HEK293 (cell line): ENCODE measurements around the gene KIRREL1.

Experiments used
- BCL11B ChIP-seq: fragments of 450-650 bp; formaldehyde crosslinking; IDR thresholded peaks from 2 replicates; pipeline ENCODE4 v1.5.1; 2016; ENCODE audit warnings: low read depth, missing biosample characterization, missing genetic modification characterization
- CTCF ChIP-seq: fragments of 450-650 bp; formaldehyde crosslinking; IDR thresholded peaks from 2 replicates; pipeline ENCODE4 v1.5.1; 2016; ENCODE audit warnings: missing biosample characterization, missing genetic modification characterization
- GLIS1 ChIP-seq: fragments of 450-650 bp; formaldehyde crosslinking; IDR thresholded peaks from 2 replicates; pipeline ENCODE4 v1.5.1; 2016; ENCODE audit warnings: missing biosample characterization, missing genetic modification characterization
- KLF1 ChIP-seq: fragments of 450-650 bp; formaldehyde crosslinking; IDR thresholded peaks from 2 replicates; pipeline ENCODE4 v1.5.1; 2016; ENCODE audit warnings: missing biosample characterization, missing genetic modification characterization
- KLF8 ChIP-seq: fragments of 450-650 bp; formaldehyde crosslinking; IDR thresholded peaks from 2 replicates; pipeline ENCODE4 v1.5.1; 2016; ENCODE audit warnings: missing biosample characterization, missing genetic modification characterization
- REPIN1 ChIP-seq: fragments of 450-650 bp; formaldehyde crosslinking; IDR thresholded peaks from 2 replicates; pipeline ENCODE4 v1.5.1; 2017; ENCODE audit warnings: missing biosample characterization, missing genetic modification characterization, low read depth
- ZBTB17 ChIP-seq: fragments of 450-650 bp; formaldehyde crosslinking; IDR thresholded peaks from 2 replicates; pipeline ENCODE4 v1.5.1; 2016; ENCODE audit warnings: missing biosample characterization, missing genetic modification characterization
- ZBTB21 ChIP-seq: fragments of 450-650 bp; formaldehyde crosslinking; IDR thresholded peaks from 2 replicates; pipeline ENCODE4 v1.5.1; 2017; ENCODE audit warnings: missing biosample characterization, missing genetic modification characterization
- ZNF174 ChIP-seq: fragments of 450-650 bp; formaldehyde crosslinking; IDR thresholded peaks from 2 replicates; pipeline ENCODE4 v1.5.0; 2017; ENCODE audit warnings: missing biosample characterization, mild to moderate bottlenecking, missing genetic modification characterization
- ZNF19 ChIP-seq: fragments of 450-650 bp; formaldehyde crosslinking; IDR thresholded peaks from 2 replicates; pipeline ENCODE4; 2016; ENCODE audit warnings: missing biosample characterization, missing genetic modification characterization, low read depth
- ZNF23 ChIP-seq: fragments of 450-650 bp; formaldehyde crosslinking; IDR thresholded peaks from 2 replicates; pipeline ENCODE4 v1.5.1; 2016; ENCODE audit warnings: missing biosample characterization, missing genetic modification characterization, borderline replicate concordance
- ZNF248 ChIP-seq: fragments of 450-650 bp; formaldehyde crosslinking; IDR thresholded peaks from 2 replicates; pipeline ENCODE4 v1.5.1; 2017; ENCODE audit warnings: missing biosample characterization, missing genetic modification characterization
- ZNF354C ChIP-seq: fragments of 450-650 bp; formaldehyde crosslinking; IDR thresholded peaks from 2 replicates; pipeline ENCODE4 v1.5.1; 2016; ENCODE audit warnings: missing biosample characterization, missing genetic modification characterization, low read depth, borderline replicate concordance
- ZNF37A ChIP-seq: fragments of 450-650 bp; IDR thresholded peaks from 2 replicates; pipeline ENCODE4 v1.5.1; 2018; ENCODE audit warnings: missing biosample characterization, missing genetic modification characterization
- ZNF423 ChIP-seq: fragments of 450-650 bp; formaldehyde crosslinking; IDR thresholded peaks from 2 replicates; pipeline ENCODE4 v1.5.1; 2016; ENCODE audit warnings: missing biosample characterization, missing genetic modification characterization
- ZNF426 ChIP-seq: fragments of 450-650 bp; formaldehyde crosslinking; IDR thresholded peaks from 2 replicates; pipeline ENCODE4 v1.5.1; 2017; ENCODE audit warnings: missing biosample characterization, missing genetic modification characterization, mild to moderate bottlenecking, inconsistent platforms, moderate library complexity
- ZNF48 ChIP-seq: fragments of 450-650 bp; formaldehyde crosslinking; IDR thresholded peaks from 2 replicates; pipeline ENCODE4 v1.5.1; 2016; ENCODE audit warnings: missing biosample characterization, missing genetic modification characterization
- ZNF514 ChIP-seq: fragments of 450-650 bp; formaldehyde crosslinking; IDR thresholded peaks from 2 replicates; pipeline ENCODE4 v1.5.1; 2016; ENCODE audit warnings: missing biosample characterization, missing genetic modification characterization
- ZNF521 ChIP-seq: fragments of 450-650 bp; formaldehyde crosslinking; IDR thresholded peaks from 2 replicates; pipeline ENCODE4 v1.5.1; 2017; ENCODE audit warnings: missing biosample characterization, mild to moderate bottlenecking, missing genetic modification characterization
- ZNF549 ChIP-seq: fragments of 450-650 bp; IDR thresholded peaks from 2 replicates; pipeline ENCODE4 v1.5.1; 2018; ENCODE audit warnings: missing biosample characterization, missing genetic modification characterization, mild to moderate bottlenecking, inconsistent platforms, moderate library complexity
- ZNF610 ChIP-seq: fragments of 450-650 bp; formaldehyde crosslinking; IDR thresholded peaks from 2 replicates; pipeline ENCODE4 v1.5.1; 2016; ENCODE audit warnings: missing biosample characterization, missing genetic modification characterization, borderline replicate concordance
- ZNF621 ChIP-seq: fragments of 450-650 bp; formaldehyde crosslinking; IDR thresholded peaks from 2 replicates; pipeline ENCODE4 v1.5.1; 2017; ENCODE audit warnings: missing biosample characterization, missing genetic modification characterization
- ZNF654 ChIP-seq: fragments of 450-650 bp; formaldehyde crosslinking; IDR thresholded peaks from 2 replicates; pipeline ENCODE4 v1.5.1; 2016; ENCODE audit warnings: low read depth, missing biosample characterization, missing genetic modification characterization
- ZNF76 ChIP-seq: fragments of 450-650 bp; formaldehyde crosslinking; IDR thresholded peaks from 2 replicates; pipeline ENCODE4; 2016; ENCODE audit warnings: low read depth, missing biosample characterization, missing genetic modification characterization, borderline replicate concordance
- ZNF785 ChIP-seq: fragments of 450-650 bp; formaldehyde crosslinking; IDR thresholded peaks from 2 replicates; pipeline ENCODE4 v1.5.1; 2016; ENCODE audit warnings: missing biosample characterization, missing genetic modification characterization
- ZNF791 ChIP-seq: fragments of 450-650 bp; formaldehyde crosslinking; IDR thresholded peaks from 2 replicates; pipeline ENCODE4 v1.5.1; 2016; ENCODE audit warnings: missing biosample characterization, missing genetic modification characterization
- ZNF843 ChIP-seq: fragments of 450-650 bp; formaldehyde crosslinking; IDR thresholded peaks from 2 replicates; pipeline ENCODE4 v1.5.1; 2016; ENCODE audit warnings: missing biosample characterization, missing genetic modification characterization
- TF ChIP-seq, protein P1 (sequence below): fragments of 450-650 bp; formaldehyde crosslinking; IDR thresholded peaks from 2 replicates; pipeline ENCODE4 v1.5.1; 2016; ENCODE audit warnings: missing biosample characterization, missing genetic modification characterization
- TF ChIP-seq, protein P2 (sequence below): fragments of 450-650 bp; formaldehyde crosslinking; IDR thresholded peaks from 2 replicates; pipeline ENCODE4 v1.5.1; 2016; ENCODE audit warnings: missing biosample characterization, missing genetic modification characterization
- TF ChIP-seq, protein P3 (sequence below): fragments of 450-650 bp; formaldehyde crosslinking; IDR thresholded peaks from 2 replicates; pipeline ENCODE4 v1.5.1; 2017; ENCODE audit warnings: missing biosample characterization, missing genetic modification characterization
- TF ChIP-seq, protein P4 (sequence below): IDR thresholded peaks from 2 replicates; pipeline ENCODE4 v1.6.1; 2011; ENCODE audit warnings: mild to moderate bottlenecking, low read depth, low read length, borderline replicate concordance

The KIRREL1 gene

GRCh38 chr1:158112994-158113758 lies 119.7 kb downstream of the KIRREL1 start (continued):
- TF ChIP-seq CTCF (tag by site-specific recombination) (peak; percentile 23; the same call in 1 of the 2 replicates), ZNF426 (tag by site-specific recombination) (no peak), ZBTB21 (tag by site-specific recombination) (peak; percentile 36; the same call in 1 of the 2 replicates), ZNF354C (no peak), REPIN1 (tag by site-specific recombination) (no peak), ZNF174 (tag by site-specific recombination) (no peak), ZNF48 (tag by site-specific recombination) (no peak), ZNF621 (tag by site-specific recombination) (no peak), ZNF791 (tag by site-specific recombination) (no peak), ZNF785 (tag by site-specific recombination) (no peak), ZNF423 (no peak), ZNF248 (no peak), GLIS1 (peak; percentile 75), ZNF76 (tag by site-specific recombination) (no peak), KLF8 (tag by site-specific recombination) (no peak), ZNF37A (tag by site-specific recombination) (no peak), ZNF549 (tag by site-specific recombination) (no peak), ZBTB17 (tag by site-specific recombination) (no peak), ZNF23 (tag by site-specific recombination) (no peak), ZNF654 (tag by site-specific recombination) (no peak), ZNF514 (no peak), ZNF843 (no peak), ZNF521 (tag by site-specific recombination) (no peak), KLF1 (tag by site-specific recombination) (no peak), ZNF610 (tag by site-specific recombination) (0 out of 2 replicates have a peak, but pooled peaks have one; percentile 10), BCL11B (tag by site-specific recombination) (no peak), ZNF19 (tag by site-specific recombination) (no peak)
- TF ChIP-seq, protein P1, sequence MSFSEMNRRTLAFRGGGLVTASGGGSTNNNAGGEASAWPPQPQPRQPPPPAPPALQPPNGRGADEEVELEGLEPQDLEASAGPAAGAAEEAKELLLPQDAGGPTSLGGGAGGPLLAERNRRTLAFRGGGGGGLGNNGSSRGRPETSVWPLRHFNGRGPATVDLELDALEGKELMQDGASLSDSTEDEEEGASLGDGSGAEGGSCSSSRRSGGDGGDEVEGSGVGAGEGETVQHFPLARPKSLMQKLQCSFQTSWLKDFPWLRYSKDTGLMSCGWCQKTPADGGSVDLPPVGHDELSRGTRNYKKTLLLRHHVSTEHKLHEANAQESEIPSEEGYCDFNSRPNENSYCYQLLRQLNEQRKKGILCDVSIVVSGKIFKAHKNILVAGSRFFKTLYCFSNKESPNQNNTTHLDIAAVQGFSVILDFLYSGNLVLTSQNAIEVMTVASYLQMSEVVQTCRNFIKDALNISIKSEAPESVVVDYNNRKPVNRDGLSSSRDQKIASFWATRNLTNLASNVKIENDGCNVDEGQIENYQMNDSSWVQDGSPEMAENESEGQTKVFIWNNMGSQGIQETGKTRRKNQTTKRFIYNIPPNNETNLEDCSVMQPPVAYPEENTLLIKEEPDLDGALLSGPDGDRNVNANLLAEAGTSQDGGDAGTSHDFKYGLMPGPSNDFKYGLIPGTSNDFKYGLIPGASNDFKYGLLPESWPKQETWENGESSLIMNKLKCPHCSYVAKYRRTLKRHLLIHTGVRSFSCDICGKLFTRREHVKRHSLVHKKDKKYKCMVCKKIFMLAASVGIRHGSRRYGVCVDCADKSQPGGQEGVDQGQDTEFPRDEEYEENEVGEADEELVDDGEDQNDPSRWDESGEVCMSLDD (tag by site-specific recombination), result no peak
- TF ChIP-seq, protein P2, sequence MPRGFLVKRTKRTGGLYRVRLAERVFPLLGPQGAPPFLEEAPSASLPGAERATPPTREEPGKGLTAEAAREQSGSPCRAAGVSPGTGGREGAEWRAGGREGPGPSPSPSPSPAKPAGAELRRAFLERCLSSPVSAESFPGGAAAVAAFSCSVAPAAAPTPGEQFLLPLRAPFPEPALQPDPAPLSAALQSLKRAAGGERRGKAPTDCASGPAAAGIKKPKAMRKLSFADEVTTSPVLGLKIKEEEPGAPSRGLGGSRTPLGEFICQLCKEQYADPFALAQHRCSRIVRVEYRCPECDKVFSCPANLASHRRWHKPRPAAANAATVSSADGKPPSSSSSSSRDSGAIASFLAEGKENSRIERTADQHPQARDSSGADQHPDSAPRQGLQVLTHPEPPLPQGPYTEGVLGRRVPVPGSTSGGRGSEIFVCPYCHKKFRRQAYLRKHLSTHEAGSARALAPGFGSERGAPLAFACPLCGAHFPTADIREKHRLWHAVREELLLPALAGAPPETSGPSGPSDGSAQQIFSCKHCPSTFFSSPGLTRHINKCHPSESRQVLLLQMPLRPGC (tag by site-specific recombination), result no peak
- TF ChIP-seq, protein P3, sequence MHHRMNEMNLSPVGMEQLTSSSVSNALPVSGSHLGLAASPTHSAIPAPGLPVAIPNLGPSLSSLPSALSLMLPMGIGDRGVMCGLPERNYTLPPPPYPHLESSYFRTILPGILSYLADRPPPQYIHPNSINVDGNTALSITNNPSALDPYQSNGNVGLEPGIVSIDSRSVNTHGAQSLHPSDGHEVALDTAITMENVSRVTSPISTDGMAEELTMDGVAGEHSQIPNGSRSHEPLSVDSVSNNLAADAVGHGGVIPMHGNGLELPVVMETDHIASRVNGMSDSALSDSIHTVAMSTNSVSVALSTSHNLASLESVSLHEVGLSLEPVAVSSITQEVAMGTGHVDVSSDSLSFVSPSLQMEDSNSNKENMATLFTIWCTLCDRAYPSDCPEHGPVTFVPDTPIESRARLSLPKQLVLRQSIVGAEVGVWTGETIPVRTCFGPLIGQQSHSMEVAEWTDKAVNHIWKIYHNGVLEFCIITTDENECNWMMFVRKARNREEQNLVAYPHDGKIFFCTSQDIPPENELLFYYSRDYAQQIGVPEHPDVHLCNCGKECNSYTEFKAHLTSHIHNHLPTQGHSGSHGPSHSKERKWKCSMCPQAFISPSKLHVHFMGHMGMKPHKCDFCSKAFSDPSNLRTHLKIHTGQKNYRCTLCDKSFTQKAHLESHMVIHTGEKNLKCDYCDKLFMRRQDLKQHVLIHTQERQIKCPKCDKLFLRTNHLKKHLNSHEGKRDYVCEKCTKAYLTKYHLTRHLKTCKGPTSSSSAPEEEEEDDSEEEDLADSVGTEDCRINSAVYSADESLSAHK (tag by site-specific recombination), result no peak
- TF ChIP-seq, protein P4, sequence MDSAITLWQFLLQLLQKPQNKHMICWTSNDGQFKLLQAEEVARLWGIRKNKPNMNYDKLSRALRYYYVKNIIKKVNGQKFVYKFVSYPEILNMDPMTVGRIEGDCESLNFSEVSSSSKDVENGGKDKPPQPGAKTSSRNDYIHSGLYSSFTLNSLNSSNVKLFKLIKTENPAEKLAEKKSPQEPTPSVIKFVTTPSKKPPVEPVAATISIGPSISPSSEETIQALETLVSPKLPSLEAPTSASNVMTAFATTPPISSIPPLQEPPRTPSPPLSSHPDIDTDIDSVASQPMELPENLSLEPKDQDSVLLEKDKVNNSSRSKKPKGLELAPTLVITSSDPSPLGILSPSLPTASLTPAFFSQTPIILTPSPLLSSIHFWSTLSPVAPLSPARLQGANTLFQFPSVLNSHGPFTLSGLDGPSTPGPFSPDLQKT, result no peak
